GM10266 (cell line): Measurements from ENCODE around the gene CD38.

ENCODE experiments used
- DNase-seq: peaks from one replicate; pipeline ENCODE4 v3.0.0; 2012; ENCODE audit errors: extremely low spot score
- CTCF ChIP-seq: IDR thresholded peaks from 2 replicates; pipeline ENCODE4 v1.5.1; 2012; ENCODE audit warnings: mild to moderate bottlenecking, low read depth; ENCODE audit not compliant: control insufficient read depth, insufficient read depth; ENCODE audit errors: missing control alignments

Gene CD38

GRCh38 chr4:15740764-15741404 is 37.2 kb upstream of the CD38 start:
- no peak for TF ChIP-seq CTCF
- no peak for DNase-seq

GRCh38 chr4:15742083-15742582 is 36.0 kb upstream of the CD38 start:
- no peak for TF ChIP-seq CTCF

GRCh38 chr4:15742637-15743036 is 35.5 kb upstream of the CD38 start:
- TF ChIP-seq CTCF: no peak
- DNase-seq: no peak

More at GRCh38 chr4:15742083-15742582, 36.0 kb upstream of the CD38 start:
- no peak for DNase-seq

- no peak for DNase-seq
- TF ChIP-seq CTCF: no peak
Measured at GRCh38 chr4:15744016-15744545, 34.0 kb upstream of the CD38 start.

GRCh38 chr4:15746110-15746509 is 32.0 kb upstream of the CD38 start:
- no peak for DNase-seq
- TF ChIP-seq CTCF: no peak

GRCh38 chr4:15749001-15749400 is 29.1 kb upstream of the CD38 start:
- DNase-seq: no peak
- no peak for TF ChIP-seq CTCF

- TF ChIP-seq CTCF: no peak
- DNase-seq: no peak
Measured at GRCh38 chr4:15751153-15751552, 27.0 kb upstream of the CD38 start.
